GM21447 (cell line): Measurements from ENCODE around the gene ZNF333.
"Not testable (repeated sequence)": the region's sequence is repeated elsewhere in the genome, so short reads cannot be mapped to it uniquely, and the experiment has no call there.

Experiments
- ATAC-seq: cut with Tn5 transposase; IDR thresholded peaks from one replicate; pipeline ENCODE4 v1.9.1; 2021; ENCODE audit not compliant: unreplicated experiment

The ZNF333 gene

DNA sequence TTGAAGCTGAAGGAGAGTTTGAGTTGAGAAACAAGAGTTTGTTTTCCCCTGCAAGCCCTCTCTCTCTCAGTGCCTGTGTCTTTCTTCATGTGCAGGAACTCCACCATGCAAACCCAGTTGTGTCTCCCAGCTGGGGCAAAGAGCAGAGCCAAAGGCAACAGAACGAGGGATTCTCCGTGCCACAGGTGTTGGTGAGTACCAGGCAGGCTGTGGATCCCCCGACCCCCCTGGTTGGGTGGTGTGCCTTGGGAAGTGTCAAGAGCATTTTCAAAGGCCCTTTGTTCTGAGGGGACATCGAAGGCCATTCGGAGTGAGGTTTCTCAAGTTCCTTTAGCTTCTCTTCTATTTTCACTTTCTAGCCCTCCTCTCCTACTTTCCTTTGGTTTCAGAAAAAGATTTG, 5.6 kb downstream of the ZNF333 start:
- no peak for ATAC-seq

DNA sequence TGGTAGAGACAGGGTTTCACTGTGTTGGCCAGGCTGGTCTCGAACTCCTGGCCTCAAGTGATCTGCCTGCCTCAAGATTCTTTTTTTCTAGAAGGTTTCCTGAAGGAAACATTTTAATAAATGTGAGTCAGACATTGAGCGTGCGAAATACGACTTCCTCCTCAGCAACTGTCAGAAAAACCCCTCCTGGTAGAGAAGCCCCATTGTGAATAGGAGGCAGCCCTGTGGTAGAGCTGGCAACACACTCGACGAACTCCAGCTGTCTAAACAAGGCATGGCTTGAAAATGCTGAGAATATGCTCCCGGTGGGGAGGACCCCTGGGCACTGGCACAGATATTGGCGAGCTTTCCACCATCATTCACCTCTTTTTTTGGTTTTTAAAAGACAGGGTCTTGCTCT, 9.8 kb downstream of the ZNF333 start:
- no peak for ATAC-seq

DNA sequence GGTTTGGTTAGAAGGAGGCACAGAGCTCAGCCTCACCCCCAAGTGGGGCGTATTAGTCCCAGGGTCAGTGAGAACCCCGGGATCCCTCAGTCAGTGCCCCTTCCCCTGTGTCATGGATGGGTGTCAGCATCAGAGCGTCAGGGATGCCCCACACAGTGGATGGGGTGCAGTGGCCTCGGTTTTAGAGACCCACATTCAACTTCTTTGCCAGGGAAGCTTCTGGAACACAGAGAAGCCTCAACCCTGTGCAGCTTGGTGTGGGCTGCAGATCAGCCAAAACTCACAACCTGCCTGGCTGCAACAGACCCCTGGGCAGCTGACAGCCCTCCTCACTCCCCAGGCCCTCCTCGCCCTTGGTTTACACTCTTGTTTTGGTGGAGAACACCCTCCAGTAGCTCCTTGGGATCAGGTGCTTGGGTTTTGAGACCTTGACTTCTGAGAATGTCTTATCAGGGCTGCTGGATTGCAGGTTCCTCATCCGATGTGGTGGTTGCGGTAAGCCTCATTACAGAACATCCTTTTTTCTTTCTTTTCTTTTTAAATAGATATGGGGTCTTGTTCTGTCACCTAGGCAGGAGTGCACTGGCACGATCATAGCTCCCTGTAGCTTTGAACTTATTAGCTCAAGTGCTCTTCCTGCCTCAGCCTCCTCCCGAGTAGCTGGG, 11.0 kb downstream of the ZNF333 start:
- no peak for ATAC-seq

DNA sequence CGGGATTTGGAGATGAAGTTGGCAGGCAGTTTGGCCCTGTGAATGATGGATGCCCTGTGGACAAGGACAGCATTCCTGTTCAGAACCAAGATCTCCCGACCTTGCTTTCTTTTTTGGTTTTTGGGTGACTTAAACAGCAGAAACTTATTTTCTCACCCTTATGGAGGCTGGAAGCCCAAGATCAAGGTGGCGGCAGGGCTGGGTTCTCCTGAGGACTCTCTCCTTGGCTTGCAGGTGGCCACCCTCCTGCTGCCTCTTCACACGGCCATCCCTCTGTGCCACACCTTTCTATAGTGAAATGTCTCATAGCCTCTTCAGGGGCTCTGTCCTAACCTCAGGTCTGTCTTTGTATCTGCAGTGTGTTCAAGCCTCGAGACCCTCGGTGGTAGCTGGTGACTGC, 14.0 kb downstream of the ZNF333 start:
- ATAC-seq = no peak

DNA sequence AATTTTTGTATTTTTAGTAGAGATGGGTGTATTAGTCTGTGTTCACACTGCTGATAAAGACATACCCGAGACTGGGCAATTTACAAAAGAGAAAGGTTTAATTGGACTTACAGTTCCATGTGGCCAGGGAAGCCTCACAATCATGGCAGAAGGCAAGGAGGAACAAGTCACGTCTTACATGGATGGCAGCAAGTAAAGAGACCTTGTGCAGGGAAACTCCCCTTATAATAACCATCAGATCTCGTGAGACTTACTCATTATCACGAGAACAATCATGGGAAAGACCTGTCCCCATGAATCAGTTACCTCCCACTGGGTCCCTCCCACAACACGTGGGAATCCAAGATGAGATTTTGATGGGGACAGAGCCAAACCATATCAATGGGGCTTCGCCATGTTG, 14.6 kb downstream of the ZNF333 start:
- ATAC-seq = no peak

DNA sequence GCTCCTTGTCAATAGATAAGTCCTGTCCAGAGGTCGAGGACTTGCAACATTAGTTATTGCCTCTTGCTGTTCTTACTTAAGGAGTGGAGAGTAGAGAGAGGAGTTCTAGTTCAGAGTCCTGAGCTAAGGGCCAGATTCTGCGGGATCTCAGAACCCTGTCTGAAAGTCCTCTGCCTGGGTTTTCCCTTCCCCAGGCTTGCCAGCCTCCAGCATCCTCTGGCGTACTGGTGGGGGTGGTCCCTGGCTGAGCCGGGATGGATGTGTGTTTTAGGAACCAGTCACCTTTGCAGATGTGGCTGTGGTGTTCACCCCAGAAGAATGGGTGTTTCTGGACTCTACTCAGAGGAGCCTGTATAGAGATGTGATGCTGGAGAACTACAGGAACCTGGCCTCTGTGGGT, 26.0 kb downstream of the ZNF333 start:
- no peak for ATAC-seq

DNA sequence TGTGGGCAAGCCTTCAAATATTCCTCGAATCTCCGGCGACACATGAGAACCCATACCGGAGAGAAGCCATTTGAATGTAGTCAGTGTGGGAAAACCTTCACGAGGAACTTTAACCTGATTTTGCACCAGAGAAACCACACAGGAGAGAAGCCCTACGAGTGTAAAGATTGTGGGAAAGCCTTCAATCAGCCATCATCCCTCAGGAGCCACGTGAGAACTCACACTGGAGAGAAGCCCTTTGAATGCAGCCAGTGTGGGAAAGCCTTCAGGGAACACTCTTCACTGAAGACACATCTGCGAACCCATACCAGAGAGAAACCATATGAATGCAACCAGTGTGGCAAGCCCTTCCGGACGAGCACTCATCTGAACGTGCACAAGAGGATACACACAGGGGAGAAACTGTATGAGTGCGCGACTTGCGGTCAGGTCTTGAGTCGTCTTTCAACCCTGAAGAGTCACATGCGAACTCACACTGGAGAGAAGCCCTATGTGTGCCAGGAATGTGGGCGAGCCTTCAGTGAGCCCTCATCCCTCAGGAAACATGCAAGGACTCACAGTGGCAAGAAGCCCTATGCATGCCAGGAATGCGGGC, 28.8 kb downstream of the ZNF333 start:
- no peak for ATAC-seq

DNA sequence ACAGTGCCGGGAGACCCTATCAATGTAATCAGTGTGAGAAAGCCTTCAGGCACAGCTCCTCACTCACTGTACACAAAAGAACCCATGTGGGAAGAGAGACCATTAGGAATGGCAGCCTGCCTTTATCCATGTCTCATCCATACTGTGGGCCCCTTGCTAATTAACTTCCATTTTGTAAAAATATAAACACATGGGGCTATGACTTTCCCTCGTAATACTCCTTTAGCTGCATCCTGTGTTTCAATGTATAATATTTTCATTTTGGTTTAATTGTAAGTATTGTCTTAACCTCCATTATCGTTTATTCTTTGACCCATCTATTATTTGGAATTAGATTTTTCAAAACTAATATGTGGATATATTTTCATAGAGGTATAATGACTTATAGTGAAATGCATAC, 29.3 kb downstream of the ZNF333 start:
- no peak for ATAC-seq

DNA sequence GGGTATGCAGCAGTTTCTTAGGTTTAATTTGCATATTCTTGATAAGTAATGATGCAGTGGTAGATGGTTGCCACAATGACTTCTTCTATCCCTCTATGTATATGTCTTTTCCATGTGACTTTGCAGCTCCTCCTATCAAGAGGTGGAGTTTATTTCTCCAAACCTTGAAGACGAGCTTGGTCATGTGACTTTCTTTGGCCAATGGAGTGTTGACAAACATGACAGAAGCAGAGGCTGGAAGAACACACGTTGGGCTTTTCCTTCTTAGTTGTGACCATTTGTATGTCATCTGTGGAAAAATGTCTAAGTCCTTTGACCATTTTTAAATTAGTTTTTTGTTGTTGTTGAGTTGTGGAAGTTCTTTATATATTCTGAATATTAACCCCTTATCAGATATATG, 32.3 kb downstream of the ZNF333 start:
- no peak for ATAC-seq

DNA sequence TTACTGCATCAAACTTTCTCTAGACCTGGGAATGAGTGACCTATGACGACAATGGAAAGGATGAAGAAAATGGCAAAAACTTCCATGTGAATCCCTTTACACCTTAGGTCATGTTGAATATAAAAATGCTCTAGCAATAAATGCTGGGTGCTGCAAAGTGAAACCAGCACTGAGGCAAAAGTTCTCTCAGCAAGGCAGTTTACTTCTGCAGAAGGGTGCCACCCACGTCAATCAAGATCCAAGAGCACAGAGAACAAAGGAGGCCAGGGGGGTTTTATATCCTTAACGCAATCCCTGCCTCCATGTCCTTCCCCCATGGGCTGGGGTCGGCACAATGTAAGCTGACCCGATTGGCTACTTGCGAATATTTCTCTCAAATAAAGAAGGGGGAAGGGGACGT, 38.7 kb downstream of the ZNF333 start:
- ATAC-seq = no peak

DNA sequence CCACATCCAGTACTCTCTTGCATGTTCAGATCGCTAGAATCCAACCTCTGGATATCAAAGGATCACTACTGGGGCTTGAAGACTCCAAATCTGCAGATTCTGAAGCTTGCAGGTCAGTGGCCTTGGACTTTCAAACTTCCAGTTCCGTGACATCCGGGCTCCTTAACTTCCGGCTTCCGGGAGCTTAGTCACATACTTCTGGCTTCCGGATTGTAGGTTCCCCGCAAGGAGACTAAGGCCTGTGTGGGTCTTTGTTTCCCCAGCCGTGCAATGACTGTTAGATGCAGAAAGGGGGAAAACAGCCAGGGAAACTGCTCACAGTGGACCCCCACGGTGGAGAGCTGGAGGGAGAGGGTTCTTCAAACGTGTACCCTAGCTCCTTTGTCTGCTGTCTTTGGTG, 41.4 kb downstream of the ZNF333 start:
- ATAC-seq = no peak

DNA sequence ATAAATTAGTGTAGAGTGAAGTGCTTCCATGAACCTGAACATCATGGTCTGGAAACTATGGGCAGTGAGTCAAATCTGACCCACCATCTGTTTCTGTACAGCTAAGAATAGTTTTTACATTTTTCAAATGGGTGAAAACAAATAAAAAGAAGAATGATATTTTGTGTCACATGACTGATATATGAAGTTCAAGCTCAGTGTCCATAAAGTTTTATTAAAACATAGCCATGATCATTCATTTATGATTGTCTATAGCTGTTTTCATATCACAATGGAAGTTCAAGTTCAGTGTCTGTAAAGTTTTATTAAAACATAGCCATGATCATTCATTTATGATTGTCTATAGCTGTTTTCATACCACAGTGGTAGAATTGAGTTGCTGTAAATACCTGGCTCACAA, 42.7 kb downstream of the ZNF333 start:
- no peak for ATAC-seq

DNA sequence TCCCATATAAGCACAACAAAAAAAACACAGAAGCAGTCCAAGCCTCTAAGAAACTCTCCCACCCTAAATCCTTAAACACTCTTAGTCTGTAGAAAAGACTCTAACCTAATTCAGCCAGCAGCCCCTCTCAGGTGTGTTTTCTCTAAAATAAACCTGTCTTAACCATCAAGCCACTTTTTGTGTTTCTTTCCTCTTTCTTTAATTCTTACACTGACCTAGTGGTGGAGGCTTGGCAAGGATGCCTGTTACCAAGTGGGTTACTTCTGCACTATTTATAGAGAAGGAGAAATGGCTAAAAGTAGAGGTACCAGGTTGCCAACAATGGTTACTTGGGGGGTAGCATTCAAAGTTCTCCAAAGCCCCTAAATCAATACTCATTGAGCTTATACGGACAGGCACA, 43.7 kb downstream of the ZNF333 start:
- no peak for ATAC-seq

DNA sequence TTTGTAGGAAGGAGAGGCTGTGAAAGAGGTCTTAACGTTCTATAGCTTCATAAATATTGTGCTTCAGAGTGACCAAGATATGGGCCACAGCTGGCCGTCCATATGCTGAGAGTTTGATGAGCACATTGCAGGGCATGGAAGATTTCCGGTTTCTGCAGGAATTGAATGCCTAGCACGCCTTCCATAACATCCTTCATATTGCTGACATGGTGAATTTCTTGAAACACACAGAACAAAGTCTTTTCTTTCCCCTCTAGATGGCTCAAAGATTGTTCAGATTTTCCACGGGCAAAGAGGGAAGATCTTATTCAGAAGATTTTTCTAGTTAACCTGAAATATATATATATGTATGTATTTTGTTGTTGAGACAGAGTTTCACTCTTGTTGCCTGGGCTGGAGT, 46.1 kb downstream of the ZNF333 start:
- no peak for ATAC-seq

DNA sequence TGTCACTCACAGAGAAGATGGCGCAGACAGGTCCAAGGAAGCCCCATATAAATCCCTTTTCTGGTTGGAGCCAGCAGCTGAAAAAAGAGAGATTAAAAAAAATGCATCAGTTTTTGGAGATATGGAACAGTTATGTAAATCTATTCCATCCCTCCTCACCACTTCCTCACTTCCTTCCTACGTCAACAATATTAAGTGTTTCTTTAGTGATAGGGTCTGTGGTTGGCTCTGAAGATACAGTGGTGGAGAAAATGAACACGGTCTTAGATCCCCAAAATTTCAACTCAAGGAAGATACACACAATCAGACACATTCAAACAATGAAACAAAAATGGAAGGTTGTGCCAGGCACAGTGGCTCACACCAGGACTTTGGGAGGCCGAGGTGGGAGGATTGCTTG, 57.0 kb downstream of the ZNF333 start:
- ATAC-seq = no peak

DNA sequence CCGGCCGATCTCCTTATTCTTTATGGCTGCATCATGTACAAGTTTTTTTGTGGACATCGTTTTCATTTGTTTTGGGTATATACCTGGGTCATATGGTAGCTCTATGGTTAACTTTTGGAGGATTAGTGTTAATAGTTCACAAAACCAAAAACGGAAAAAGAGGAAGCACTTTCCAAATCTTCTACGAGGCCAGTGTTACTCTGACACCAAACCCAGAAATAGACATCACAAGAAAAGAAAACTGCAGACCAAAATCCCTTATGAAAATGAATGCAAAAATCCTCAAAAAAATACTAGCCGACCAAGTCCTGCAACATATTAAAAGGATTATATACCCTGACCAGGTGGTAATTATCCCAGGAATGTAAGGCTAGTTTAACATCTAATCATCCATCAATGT, 58.8 kb downstream of the ZNF333 start:
- ATAC-seq = no peak

DNA sequence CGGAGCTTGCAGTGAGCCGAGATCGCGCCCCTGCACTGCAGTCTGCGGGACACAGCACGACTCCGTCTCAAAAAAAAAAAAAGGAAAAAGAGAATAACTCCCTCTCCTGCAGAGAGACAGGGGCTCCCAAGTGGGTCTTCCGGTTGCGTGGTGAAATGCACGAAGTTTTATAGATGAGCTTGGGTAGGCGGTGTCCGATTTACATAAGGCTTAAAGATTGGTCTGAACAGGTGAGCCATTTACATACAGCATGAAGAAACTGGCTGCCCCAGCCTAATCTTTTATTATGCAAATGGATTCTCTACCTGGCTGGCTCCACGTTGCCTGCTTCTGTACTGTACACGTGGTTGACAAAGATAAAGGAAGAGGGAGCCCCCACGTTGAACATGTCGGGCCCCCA, 69.0 kb downstream of the ZNF333 start:
- no peak for ATAC-seq

DNA sequence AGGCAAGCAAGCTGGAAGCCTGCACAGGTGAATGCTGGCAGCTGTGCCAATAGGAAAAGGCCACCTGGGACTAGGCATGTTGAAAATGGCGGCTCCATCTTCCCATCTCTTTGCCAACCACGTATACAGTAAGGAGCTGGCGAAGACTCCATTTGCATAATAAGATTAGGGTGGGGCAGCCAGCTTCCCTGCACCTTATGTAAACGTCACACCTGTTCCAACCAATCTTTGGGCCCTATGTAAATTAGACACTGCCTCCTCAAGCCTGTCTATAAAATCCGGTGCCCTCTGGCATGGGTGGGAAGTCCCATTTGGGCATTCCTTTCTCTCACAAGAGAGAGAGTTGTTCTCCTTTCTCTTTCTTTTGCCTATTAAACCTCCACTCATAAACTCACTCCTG, 71.8 kb downstream of the ZNF333 start:
- no peak for ATAC-seq

DNA sequence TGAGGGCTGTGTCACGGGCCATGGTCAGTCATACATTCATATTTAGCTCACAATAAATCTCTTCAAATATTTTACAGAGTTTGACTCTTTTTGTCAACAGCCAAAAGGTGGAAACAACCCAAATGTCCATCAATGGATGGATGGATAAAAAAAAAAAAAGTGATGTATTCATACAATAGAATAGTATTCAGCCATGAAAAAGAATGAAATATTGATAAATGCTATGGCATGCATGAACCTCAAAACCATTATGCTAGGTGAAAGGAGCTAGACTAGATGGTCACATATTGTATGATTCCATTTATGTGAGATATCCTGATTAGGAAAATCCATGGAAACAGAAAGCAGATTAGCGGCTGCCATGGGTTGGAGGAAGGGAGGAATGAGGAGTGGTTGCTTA, 72.3 kb downstream of the ZNF333 start:
- no peak for ATAC-seq

DNA sequence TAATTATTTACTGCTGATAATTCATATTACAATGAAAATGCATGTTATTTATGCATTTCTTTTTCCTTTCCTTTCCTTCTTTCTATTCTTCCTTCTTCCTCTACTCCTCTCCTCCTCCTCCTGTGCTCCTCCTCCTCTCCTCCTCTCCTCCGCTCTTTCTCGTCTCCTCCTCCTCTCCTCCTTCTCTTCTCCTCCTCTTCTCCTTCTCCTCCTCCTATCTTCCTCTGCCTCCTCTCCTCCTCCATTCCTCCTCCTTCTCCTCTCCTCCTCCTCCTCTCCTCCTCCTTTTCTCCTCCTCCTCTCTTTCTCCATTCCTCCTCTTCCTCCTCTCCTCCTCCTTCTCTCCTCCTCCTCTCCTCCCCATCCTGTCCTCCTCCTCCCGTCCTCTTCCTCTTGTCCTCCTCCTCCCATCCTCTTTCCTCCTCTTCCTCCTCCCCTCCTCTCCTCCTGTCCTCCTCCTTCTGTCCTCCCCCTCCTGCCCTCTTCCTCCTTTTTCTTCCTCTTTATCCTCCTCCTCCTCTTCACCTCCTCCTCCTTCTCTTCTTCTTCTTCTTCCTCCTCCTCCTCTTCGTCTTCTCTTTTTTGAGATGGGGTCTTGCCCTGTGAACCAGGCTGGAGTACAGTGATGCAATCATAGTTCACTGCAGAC, 73.8 kb downstream of the ZNF333 start:
- no peak for ATAC-seq

DNA sequence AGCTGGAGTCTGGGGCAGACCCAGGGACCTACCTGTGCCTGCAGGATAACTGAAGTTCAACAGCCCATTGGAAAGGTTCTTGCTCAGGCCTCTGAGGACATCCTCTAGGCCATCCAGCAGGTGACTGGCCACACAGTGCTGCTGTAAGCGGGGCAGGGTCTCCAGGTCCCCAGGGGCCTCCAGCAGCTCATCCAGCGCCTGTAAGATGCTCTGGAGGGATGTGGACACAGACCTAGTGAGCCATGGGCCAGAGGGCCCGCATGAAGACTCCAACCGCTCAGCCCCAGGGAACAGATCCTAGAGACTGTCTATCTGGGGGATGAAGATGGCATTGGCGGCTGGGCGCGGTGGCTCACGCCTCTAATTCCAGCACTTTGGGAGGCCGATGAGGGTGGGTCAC, 74.6 kb downstream of the ZNF333 start:
- ATAC-seq = no peak

DNA sequence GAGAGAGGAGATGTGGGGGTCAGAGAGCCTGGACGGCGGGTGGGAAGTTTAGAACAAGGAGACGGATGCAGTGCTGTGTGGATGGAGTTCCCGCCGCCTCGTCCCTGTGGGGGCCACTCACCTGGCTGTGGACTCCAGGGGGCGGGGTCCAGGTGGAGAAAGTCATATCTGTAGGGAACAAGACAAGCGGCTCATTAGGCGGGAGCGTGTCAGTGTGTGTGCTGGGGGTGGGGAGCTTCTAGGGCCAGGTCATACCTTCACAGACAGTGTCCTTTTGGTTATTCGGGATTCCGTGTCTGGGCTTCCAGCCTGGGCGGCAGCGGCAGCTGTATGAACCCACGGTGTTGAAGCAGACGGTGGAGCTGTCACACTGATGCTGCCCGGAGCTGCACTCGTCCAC, 75.6 kb downstream of the ZNF333 start:
- not testable (repeated sequence) for ATAC-seq

DNA sequence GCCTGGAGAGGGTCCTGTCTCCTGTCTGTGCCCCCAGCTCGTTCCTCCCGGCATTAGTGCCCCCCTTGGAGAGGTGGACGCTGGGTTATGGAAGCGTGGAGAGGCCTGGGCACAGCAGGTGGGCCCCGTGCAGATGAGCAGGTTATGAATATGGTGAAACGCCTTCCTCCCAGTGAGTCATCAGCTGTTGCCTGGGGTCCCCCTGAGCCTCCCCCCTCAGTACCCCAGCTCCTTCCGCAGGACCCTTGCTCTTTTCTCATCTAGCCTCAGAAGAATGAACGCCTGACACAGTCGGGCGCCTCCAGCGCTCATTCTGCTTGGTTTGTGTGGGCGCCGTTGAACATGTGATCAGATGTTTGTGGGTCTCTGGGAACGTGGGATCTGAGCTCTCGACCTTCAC, 76.0 kb downstream of the ZNF333 start:
- ATAC-seq = not testable (repeated sequence)
